ENCODE data around the gene HIBADH.

DNA sequence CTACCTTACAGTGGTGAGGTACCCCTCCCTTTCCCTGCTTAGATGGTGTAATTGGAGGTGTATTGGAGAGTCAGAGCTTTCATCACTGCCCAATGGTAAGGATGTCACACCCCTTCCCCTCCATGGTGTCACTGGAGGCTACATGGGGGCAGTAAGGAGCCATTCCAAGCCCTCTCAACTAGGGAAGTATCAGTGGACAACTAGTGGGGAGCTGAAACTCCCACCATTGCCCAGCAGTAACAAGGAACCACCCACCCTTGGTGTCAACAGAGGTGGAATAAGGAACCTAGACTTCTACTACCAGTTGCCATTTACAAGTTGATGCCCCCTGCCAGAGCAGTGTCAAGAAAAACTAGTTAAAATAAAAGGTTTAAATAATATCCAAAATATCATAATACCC, 2.8 kb upstream of the HIBADH start:
- TF ChIP-seq CTCF (IDR thresholded peaks at IDR 0.05): no peak
- TF ChIP-seq, protein P1, sequence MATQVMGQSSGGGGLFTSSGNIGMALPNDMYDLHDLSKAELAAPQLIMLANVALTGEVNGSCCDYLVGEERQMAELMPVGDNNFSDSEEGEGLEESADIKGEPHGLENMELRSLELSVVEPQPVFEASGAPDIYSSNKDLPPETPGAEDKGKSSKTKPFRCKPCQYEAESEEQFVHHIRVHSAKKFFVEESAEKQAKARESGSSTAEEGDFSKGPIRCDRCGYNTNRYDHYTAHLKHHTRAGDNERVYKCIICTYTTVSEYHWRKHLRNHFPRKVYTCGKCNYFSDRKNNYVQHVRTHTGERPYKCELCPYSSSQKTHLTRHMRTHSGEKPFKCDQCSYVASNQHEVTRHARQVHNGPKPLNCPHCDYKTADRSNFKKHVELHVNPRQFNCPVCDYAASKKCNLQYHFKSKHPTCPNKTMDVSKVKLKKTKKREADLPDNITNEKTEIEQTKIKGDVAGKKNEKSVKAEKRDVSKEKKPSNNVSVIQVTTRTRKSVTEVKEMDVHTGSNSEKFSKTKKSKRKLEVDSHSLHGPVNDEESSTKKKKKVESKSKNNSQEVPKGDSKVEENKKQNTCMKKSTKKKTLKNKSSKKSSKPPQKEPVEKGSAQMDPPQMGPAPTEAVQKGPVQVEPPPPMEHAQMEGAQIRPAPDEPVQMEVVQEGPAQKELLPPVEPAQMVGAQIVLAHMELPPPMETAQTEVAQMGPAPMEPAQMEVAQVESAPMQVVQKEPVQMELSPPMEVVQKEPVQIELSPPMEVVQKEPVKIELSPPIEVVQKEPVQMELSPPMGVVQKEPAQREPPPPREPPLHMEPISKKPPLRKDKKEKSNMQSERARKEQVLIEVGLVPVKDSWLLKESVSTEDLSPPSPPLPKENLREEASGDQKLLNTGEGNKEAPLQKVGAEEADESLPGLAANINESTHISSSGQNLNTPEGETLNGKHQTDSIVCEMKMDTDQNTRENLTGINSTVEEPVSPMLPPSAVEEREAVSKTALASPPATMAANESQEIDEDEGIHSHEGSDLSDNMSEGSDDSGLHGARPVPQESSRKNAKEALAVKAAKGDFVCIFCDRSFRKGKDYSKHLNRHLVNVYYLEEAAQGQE (IDR thresholded peaks at IDR 0.05; ENCODE audit: insufficient read depth in 1 of 2, low read depth in 2 of 2, low read length in 1 of 2): no peak

All from Panc1 (cell line).